Measurements from ENCODE around the gene COL12A1.

The COL12A1 gene

DNA sequence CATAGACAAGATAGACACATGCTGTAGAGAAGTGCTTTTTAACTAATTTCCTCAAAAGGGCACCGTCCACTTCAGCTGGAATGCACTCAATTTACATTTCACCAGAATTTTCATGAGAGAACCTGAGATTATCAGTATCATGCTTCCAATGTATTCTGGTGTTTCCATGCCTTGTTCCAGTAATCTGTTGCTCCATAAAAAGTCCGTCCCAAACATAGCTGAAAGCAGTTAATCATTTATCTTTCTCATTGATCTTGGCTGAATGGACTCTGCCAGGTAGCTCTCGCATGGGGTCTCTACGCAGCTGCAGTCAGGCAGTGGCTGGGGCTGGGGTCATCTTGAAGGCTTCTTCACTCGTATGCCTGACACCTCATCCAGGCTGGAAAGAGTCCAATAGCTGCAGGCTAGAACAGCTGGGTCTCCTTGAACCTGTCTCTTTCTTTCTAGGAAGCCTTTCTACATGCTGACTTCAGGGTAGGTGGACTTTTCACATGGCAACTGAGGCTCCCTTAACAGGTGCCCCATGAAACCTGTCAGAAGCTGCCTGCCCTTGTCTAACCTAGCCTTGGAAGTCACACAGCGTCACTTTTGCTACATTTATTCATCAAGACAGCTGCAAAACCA, 18.6 kb upstream of the COL12A1 start:
- H3K27me3 ChIP-seq (ENCODE audit: control insufficient read depth, insufficient read depth, low read length): no peaks in the 10 kb centered on the region
- H3K9ac ChIP-seq (ENCODE audit: low read length): no peak overlapping the region
- H3K36me3 ChIP-seq (ENCODE audit: control insufficient read depth, insufficient read depth, low read length): no peaks in the 10 kb centered on the region
- no peaks in the 10 kb centered on the region for H3K9me3 ChIP-seq (ENCODE audit: control insufficient read depth, low read length)
- no peaks in the 10 kb centered on the region for H3K4me1 ChIP-seq (ENCODE audit: control insufficient read depth, insufficient read depth, low read length)
- H3K4me3 ChIP-seq (ENCODE audit: low read length): no peak overlapping the region

DNA sequence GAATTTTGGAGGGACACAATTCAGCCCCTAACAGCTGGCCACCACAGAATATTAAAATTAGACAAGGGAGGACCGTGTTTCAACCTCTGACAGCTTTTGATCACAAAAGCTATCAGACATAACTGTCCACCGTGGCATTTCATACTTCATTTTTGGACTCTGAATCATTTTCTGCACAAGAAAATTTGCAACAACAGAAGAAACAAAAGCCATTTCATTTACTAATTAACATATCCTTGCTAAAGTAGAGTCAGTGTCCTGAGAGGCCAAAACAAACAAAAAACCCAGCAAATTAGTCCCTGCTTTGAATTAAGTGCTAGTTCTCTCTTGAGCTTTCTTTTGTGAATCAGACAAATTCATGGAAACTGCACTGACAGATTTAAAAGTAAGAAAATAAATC, 17.6 kb upstream of the COL12A1 start:
- H3K9ac ChIP-seq (ENCODE audit: low read length): no peak overlapping the region

DNA sequence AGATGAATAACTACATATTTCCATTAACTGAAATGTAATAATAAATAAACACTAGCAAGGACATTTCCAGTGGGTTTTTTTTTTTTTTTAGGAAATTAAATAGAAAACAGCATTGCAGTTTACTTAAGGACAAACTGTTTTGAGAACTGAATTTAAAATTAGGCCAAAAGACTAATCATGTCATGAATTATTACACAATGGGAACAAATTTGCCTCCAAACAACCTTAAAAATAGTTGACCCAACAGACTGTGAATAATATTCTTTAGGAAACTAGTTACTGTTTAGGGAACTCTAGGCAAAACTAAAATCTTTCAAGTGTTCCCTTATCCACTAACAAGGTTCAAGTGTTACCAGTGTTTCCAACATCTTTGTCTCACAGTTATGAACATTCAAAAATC, 16.4 kb upstream of the COL12A1 start:
- Histone ChIP-seq H3K27me3 (ENCODE audit: control insufficient read depth, insufficient read depth, low read length) (no peaks in the 10 kb centered on the region), H3K9ac (ENCODE audit: low read length) (no peak overlapping the region), H3K9me3 (ENCODE audit: control insufficient read depth, low read length) (no peaks in the 10 kb centered on the region), H3K4me3 (ENCODE audit: low read length) (no peak overlapping the region), H3K36me3 (ENCODE audit: control insufficient read depth, insufficient read depth, low read length) (no peaks in the 10 kb centered on the region), H3K4me1 (ENCODE audit: control insufficient read depth, insufficient read depth, low read length) (peaks cover 5% of the 10 kb centered on the region)

More for the DNA sequence above, 17.6 kb upstream of the COL12A1 start:
- H3K4me3 ChIP-seq (ENCODE audit: low read length): no peak overlapping the region
- H3K4me1 ChIP-seq (ENCODE audit: control insufficient read depth, insufficient read depth, low read length): no peaks in the 10 kb centered on the region
- H3K36me3 ChIP-seq (ENCODE audit: control insufficient read depth, insufficient read depth, low read length): no peaks in the 10 kb centered on the region
- no peaks in the 10 kb centered on the region for H3K9me3 ChIP-seq (ENCODE audit: control insufficient read depth, low read length)
- no peaks in the 10 kb centered on the region for H3K27me3 ChIP-seq (ENCODE audit: control insufficient read depth, insufficient read depth, low read length)

DNA sequence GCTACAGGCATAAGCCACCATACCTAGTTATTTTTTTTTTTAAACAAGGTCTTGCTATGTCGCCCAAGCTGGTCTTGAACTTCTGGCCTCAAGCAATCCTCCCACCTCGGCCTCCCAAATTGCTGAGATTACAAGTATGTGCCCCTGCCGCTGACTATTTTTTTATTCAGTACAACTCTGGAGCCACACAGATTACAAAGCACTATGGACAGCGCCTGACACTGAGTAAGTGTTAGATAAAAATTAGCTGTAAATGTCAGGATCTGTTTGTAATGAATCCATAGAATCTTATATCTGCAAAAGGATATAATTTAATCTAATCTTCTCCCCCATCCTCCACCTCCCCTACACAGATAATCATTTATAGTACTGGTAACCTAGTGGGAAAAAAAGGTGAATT, 15.3 kb upstream of the COL12A1 start:
- Histone ChIP-seq H3K9me3 (ENCODE audit: control insufficient read depth, low read length) (no peaks in the 10 kb centered on the region), H3K4me3 (ENCODE audit: low read length) (no peak overlapping the region), H3K4me1 (ENCODE audit: control insufficient read depth, insufficient read depth, low read length) (peaks cover 11% of the 10 kb centered on the region), H3K27me3 (ENCODE audit: control insufficient read depth, insufficient read depth, low read length) (no peaks in the 10 kb centered on the region), H3K9ac (ENCODE audit: low read length) (no peak overlapping the region), H3K36me3 (ENCODE audit: control insufficient read depth, insufficient read depth, low read length) (no peaks in the 10 kb centered on the region)

DNA sequence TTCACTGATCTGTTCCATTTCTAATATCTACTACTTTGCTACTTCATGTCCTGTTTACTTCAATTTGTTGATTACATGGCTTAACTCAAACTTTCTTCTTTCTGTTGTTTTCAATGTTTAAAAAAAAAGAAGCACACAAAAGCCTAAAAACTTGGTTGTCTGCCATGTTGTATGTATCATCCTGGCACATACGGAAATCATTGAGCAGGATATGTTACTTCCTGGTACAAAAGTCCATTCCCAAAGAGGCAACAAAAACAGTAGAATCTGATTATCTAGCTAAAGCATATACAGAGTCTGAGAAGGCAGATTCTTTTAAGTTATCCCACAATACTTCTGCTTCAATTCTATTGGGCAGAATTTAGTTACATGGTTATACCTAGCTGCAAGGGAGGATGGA, 14.5 kb upstream of the COL12A1 start:
- H3K4me3 ChIP-seq (ENCODE audit: low read length): no peak overlapping the region
- H3K9me3 ChIP-seq (ENCODE audit: control insufficient read depth, low read length): no peaks in the 10 kb centered on the region
- H3K36me3 ChIP-seq (ENCODE audit: control insufficient read depth, insufficient read depth, low read length): no peaks in the 10 kb centered on the region
- no peaks in the 10 kb centered on the region for H3K27me3 ChIP-seq (ENCODE audit: control insufficient read depth, insufficient read depth, low read length)
- H3K4me1 ChIP-seq (ENCODE audit: control insufficient read depth, insufficient read depth, low read length): peaks cover 11% of the 10 kb centered on the region
- H3K9ac ChIP-seq (ENCODE audit: low read length): no peak overlapping the region

DNA sequence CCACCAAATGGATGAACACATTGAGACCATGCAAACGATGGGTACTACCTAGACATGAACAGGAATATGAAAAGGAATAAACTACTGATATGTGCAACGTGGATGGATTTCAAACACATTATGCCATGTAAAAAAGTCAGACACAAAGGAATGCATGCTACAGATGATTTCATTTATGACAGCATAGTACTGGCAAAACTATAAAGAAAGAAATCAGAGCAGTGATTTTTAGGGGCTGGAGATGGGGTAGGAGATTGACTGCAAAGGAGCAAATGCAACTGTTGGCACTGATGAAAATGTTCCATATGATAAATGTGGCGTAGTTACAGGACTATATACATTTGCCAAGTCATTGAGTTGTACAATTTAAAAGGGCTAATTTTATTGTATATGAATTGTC, 13.4 kb upstream of the COL12A1 start:
- Histone ChIP-seq H3K9me3 (ENCODE audit: control insufficient read depth, low read length) (no peaks in the 10 kb centered on the region), H3K36me3 (ENCODE audit: control insufficient read depth, insufficient read depth, low read length) (no peaks in the 10 kb centered on the region), H3K4me3 (ENCODE audit: low read length) (no peak overlapping the region), H3K27me3 (ENCODE audit: control insufficient read depth, insufficient read depth, low read length) (no peaks in the 10 kb centered on the region), H3K4me1 (ENCODE audit: control insufficient read depth, insufficient read depth, low read length) (peaks cover 11% of the 10 kb centered on the region), H3K9ac (ENCODE audit: low read length) (no peak overlapping the region)

DNA sequence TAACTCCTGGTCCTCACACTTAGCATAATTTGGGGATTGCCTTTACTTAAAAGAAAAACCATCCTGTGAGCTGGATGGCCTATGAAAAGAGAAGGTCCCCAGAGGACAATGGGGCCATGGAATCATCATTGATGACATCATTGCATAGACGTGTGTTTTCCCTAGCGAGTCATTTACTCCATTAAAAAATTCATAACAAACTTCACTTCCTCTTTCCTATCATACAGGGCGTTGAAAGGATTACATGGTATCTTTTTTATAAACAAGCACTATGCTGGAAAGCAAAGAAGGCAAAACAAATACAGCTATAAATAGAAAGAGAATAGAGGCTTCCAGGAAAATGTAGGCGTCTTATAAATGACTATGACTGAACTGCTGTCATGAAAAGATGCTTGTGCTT, 11.3 kb upstream of the COL12A1 start:
- H3K27me3 ChIP-seq (ENCODE audit: control insufficient read depth, insufficient read depth, low read length): no peaks in the 10 kb centered on the region

DNA sequence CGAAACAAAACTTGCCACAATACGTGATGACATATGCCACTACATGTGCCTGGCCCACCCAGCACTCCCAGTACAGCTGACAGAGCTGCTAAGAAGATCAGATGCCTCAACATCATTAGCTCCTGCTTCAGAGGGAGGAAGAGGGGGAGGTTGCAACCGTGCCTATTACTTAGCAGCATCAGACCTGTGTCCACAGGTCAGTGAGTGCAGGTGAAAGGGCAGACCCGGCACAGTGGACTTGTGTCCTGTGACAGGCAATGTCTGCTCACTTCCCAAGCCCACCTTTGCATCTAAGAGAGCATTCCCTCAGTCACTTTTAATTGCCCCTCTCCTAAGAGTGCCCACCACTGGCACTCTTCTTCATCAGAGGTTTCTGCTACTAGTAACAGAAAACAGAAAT, 9.4 kb upstream of the COL12A1 start:
- Histone ChIP-seq H3K9ac (ENCODE audit: low read length) (no peak overlapping the region), H3K4me3 (ENCODE audit: low read length) (no peak overlapping the region), H3K4me1 (ENCODE audit: control insufficient read depth, insufficient read depth, low read length) (peaks cover 11% of the 10 kb centered on the region), H3K9me3 (ENCODE audit: control insufficient read depth, low read length) (no peaks in the 10 kb centered on the region), H3K36me3 (ENCODE audit: control insufficient read depth, insufficient read depth, low read length) (no peaks in the 10 kb centered on the region), H3K27me3 (ENCODE audit: control insufficient read depth, insufficient read depth, low read length) (no peaks in the 10 kb centered on the region)

More for the DNA sequence above, 11.3 kb upstream of the COL12A1 start:
- Histone ChIP-seq H3K9me3 (ENCODE audit: control insufficient read depth, low read length) (no peaks in the 10 kb centered on the region), H3K36me3 (ENCODE audit: control insufficient read depth, insufficient read depth, low read length) (no peaks in the 10 kb centered on the region), H3K9ac (ENCODE audit: low read length) (no peak overlapping the region), H3K4me3 (ENCODE audit: low read length) (no peak overlapping the region), H3K4me1 (ENCODE audit: control insufficient read depth, insufficient read depth, low read length) (peaks cover 11% of the 10 kb centered on the region)

DNA sequence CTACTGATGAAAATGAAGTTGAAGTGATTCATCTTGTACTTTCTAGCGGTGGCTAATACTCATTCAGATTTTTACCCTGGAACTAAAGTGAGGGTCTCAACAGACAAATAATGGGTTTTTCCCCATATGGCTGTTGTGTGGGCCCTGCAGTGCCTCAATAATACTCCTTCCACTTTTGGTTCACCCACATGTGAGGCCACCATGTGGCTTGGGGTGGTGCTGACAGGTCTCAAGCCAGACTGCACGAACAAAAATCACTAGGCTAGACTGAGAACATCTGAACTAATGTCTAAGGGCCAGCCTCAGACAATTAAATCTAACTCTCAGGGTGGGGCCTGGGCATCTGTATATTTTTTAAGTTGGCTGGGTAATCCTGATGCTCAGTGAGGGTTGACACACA, 7.9 kb upstream of the COL12A1 start:
- Histone ChIP-seq H3K36me3 (ENCODE audit: control insufficient read depth, insufficient read depth, low read length) (no peaks in the 10 kb centered on the region), H3K9ac (ENCODE audit: low read length) (no peak overlapping the region), H3K27me3 (ENCODE audit: control insufficient read depth, insufficient read depth, low read length) (peaks cover 2% of the 10 kb centered on the region), H3K4me3 (ENCODE audit: low read length) (no peak overlapping the region), H3K9me3 (ENCODE audit: control insufficient read depth, low read length) (no peaks in the 10 kb centered on the region), H3K4me1 (ENCODE audit: control insufficient read depth, insufficient read depth, low read length) (peaks cover 11% of the 10 kb centered on the region)

DNA sequence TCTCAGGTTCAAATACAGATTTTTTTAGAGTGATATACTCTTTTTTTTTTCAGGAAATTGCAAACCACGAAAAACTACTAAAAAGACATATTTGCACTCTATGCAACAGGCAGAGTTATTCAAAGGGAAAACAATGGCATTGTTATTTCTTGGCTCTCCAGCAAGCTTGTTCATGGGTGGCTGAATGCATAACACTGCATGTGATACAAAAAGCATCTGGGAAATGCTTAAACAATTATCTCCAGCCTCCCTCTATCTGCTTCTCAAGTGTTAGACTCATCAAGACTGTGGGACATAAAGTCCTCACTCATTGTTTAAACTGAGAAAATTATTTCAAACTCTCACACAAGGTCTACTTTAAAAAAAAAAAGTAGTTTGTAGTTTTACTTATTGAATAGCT, 7.3 kb upstream of the COL12A1 start:
- Histone ChIP-seq H3K4me1 (ENCODE audit: control insufficient read depth, insufficient read depth, low read length) (peaks cover 12% of the 10 kb centered on the region), H3K36me3 (ENCODE audit: control insufficient read depth, insufficient read depth, low read length) (no peaks in the 10 kb centered on the region), H3K9me3 (ENCODE audit: control insufficient read depth, low read length) (no peaks in the 10 kb centered on the region), H3K9ac (ENCODE audit: low read length) (no peak overlapping the region), H3K27me3 (ENCODE audit: control insufficient read depth, insufficient read depth, low read length) (peaks cover 8% of the 10 kb centered on the region), H3K4me3 (ENCODE audit: low read length) (no peak overlapping the region)

DNA sequence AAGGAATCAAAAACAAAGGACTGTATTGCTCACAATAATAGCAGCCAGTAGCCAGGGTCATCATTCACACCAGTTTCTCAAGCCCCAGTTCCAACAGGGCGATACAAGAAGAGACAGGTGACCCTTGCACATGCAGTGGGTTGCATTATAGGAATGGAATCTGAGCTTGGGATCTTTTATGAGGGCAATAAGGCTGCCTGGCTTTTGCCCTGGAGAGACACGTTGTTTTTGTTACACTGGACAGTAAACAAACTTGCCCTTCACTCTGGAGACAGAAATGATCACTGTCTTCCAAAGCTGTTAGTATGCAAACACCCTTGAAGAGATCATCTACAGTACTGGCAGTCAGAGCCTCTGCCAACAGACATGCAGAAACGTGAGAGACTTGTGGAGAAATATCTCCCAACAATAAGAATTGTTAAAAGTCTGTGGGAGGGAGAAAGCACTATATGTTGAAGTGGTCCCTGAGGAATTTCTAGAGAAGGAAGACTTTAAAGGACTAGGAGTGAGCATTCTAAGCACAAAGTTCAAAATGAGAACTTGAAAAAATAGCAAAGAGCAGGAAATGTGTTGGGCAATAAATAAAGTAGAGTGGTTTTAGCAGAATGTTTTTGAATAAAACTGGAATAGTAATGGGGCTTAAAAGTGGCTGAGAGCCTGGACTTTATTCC, 6.2 kb upstream of the COL12A1 start:
- H3K4me1 ChIP-seq (ENCODE audit: control insufficient read depth, insufficient read depth, low read length): peaks cover 12% of the 10 kb centered on the region
- no peaks in the 10 kb centered on the region for H3K36me3 ChIP-seq (ENCODE audit: control insufficient read depth, insufficient read depth, low read length)
- no peaks in the 10 kb centered on the region for H3K9me3 ChIP-seq (ENCODE audit: control insufficient read depth, low read length)
- no peak overlapping the region for H3K4me3 ChIP-seq (ENCODE audit: low read length)
- no peak overlapping the region for H3K9ac ChIP-seq (ENCODE audit: low read length)
- peaks cover 18% of the 10 kb centered on the region for H3K27me3 ChIP-seq (ENCODE audit: control insufficient read depth, insufficient read depth, low read length)

DNA sequence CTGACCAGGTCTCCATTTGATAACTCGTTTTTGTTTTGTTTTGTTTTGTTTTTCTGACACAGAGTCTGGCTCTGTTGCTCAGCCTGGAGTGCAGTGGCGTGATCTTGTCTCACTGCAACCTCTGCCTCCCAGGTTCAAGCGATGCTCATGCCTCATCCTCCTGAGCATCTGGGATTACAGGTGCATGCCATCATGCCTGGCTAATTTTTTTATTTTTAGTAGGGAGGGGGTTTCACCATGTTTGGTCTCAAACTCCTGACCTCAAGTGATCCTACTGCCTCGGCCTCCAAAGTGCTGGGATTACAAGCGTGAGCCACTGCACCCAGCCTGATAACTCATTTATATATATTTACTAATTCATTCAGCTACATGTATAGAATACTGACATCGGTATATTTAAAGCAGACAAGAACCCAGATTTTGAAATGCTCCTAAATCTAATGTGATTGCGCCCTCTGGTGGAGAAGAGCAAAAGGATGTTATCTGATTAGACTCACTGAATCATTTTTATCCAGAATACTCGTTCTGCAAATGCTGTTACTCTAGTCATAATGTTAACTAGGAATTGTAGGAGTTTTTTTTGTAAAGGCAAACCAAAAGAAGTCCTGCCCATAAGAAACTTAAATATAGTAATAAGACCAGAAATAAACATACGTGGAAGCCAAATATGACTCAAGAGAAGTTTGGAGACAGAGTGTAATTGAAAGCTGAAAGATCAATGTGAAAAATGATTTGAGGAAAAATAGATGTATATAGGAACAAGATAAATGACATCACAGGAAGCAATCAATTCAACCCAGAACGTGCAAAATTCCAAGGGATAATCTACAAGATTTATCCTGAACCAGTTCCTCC, 5.3 kb upstream of the COL12A1 start:
- H3K9me3 ChIP-seq (ENCODE audit: control insufficient read depth, low read length): no peaks in the 10 kb centered on the region
- H3K4me1 ChIP-seq (ENCODE audit: control insufficient read depth, insufficient read depth, low read length): peaks cover 8% of the 10 kb centered on the region
- H3K36me3 ChIP-seq (ENCODE audit: control insufficient read depth, insufficient read depth, low read length): no peaks in the 10 kb centered on the region
- peaks cover 28% of the 10 kb centered on the region for H3K27me3 ChIP-seq (ENCODE audit: control insufficient read depth, insufficient read depth, low read length)
- H3K4me3 ChIP-seq (ENCODE audit: low read length): no peak overlapping the region
- no peak overlapping the region for H3K9ac ChIP-seq (ENCODE audit: low read length)

All from mucosa of stomach (tissue), 1 donor.